GM23338 (cell line): ENCODE measurements around the gene KRT71. TPM values are rescaled to one million over a fixed set of nuclear protein-coding genes. Genes with fewer than 3 reads are reported as not detected.

Source experiments
- ATAC-seq: fragments of 200-7000 bp; cut with Tn5 transposase; 3 replicates; pipeline ENCODE4 v1.9.1; 2020
- DNase-seq: peaks from one replicate; pipeline ENCODE4 v3.0.0-alpha.2; 2015; ENCODE audit warnings: low spot score
- H2AFZ ChIP-seq: fragments of 200-600 bp; sonication (generic); 2 replicates; pipeline ENCODE4 v1.8.0; 2016; ENCODE audit warnings: antibody characterized with exemption, mild to moderate bottlenecking, moderate library complexity
- H3F3A ChIP-seq: fragments of 200-600 bp; sonication (generic); replicated peaks from 2 replicates; pipeline ENCODE4 v1.8.0; 2017; ENCODE audit warnings: antibody characterized with exemption, mixed run types, low read depth
- H3K27ac ChIP-seq: fragments of 200-600 bp; sonication (generic); 2 replicates; pipeline ENCODE4 v1.6.1; 2016; ENCODE audit warnings: low read depth
- H3K27me3 ChIP-seq: fragments of 200-600 bp; sonication (generic); 2 replicates; pipeline ENCODE4 v1.8.0; 2016; ENCODE audit warnings: mild to moderate bottlenecking, mixed run types, moderate library complexity; ENCODE audit not compliant: insufficient read depth
- H3K36me3 ChIP-seq: fragments of 200-600 bp; sonication (generic); 2 replicates; pipeline ENCODE4 v1.8.0; 2016; ENCODE audit warnings: mild to moderate bottlenecking; ENCODE audit not compliant: insufficient read depth
- H3K4me1 ChIP-seq: fragments of 200-600 bp; sonication (generic); 2 replicates; pipeline ENCODE4 v1.8.0; 2016; ENCODE audit warnings: mild to moderate bottlenecking, moderate library complexity; ENCODE audit not compliant: insufficient read depth
- H3K4me2 ChIP-seq: fragments of 200-600 bp; sonication (generic); 2 replicates; pipeline ENCODE4 v1.7.1; 2017; ENCODE audit warnings: mixed run types
- H3K4me3 ChIP-seq: fragments of 200-600 bp; sonication (generic); 2 replicates; pipeline ENCODE4 v1.6.1; 2016; ENCODE audit warnings: mixed run types
- H3K79me2 ChIP-seq: fragments of 200-600 bp; sonication (generic); replicated peaks from 2 replicates; pipeline ENCODE4 v1.8.0; 2017; ENCODE audit warnings: mild to moderate bottlenecking; ENCODE audit not compliant: insufficient read depth
- H3K9me2 ChIP-seq: fragments of 200-600 bp; sonication (generic); 2 replicates; pipeline ENCODE4 v1.8.0; 2017; ENCODE audit not compliant: insufficient read depth
- H4K20me1 ChIP-seq: fragments of 200-600 bp; sonication (generic); replicated peaks from 2 replicates; pipeline ENCODE4 v1.8.0; 2017; ENCODE audit warnings: mild to moderate bottlenecking; ENCODE audit not compliant: insufficient read depth
- H3K27ac Mint-ChIP-seq: 2 replicates; pipeline ENCODE4 v1.8.0; 2020; ENCODE audit warnings: inconsistent platforms, mild to moderate bottlenecking, moderate library complexity, mixed read lengths
- H3K27me3 Mint-ChIP-seq: 3 replicates; pipeline ENCODE4 v1.8.0; 2022; ENCODE audit warnings: low read depth, mild to moderate bottlenecking, moderate library complexity, mixed read lengths, inconsistent platforms; ENCODE audit not compliant: insufficient read depth, poor library complexity
- H3K36me3 Mint-ChIP-seq: 3 replicates; pipeline ENCODE4 v1.8.0; 2021; ENCODE audit warnings: low read depth, mild to moderate bottlenecking, inconsistent platforms, moderate library complexity, mixed read lengths
- H3K4me1 Mint-ChIP-seq: 3 replicates; pipeline ENCODE4 v1.8.0; 2020; ENCODE audit warnings: mild to moderate bottlenecking, inconsistent platforms, mixed read lengths
- H3K4me3 Mint-ChIP-seq: 3 replicates; pipeline ENCODE4 v1.8.0; 2021; ENCODE audit warnings: moderate library complexity, mild to moderate bottlenecking, inconsistent platforms, mixed read lengths
- H3K9me3 Mint-ChIP-seq: 3 replicates; pipeline ENCODE4 v1.8.0; 2020; ENCODE audit warnings: moderate library complexity, mild to moderate bottlenecking, inconsistent platforms, mixed read lengths
- CTCF ChIP-seq, 2 experiments: fragments of 200-600 bp in 1 of 2; sonication (generic) in 1 of 2; conservative IDR thresholded peaks; 2 replicates each; pipeline versions ENCODE4 v1.5.1 to v1.6.1; 2016 to 2017; ENCODE audit warnings: antibody characterized with exemption in 2 of 2, low read depth in 2 of 2, mild to moderate bottlenecking in 2 of 2, moderate library complexity in 1 of 2
- ETS1 ChIP-seq: IDR thresholded peaks from 2 replicates; pipeline ENCODE4 v1.6.1; 2016; ENCODE audit warnings: antibody characterized with exemption
- EZH2 ChIP-seq: fragments of 200-600 bp; sonication (generic); IDR thresholded peaks from one replicate; pipeline ENCODE4 v1.8.0; 2017; ENCODE audit warnings: antibody characterized with exemption, mild to moderate bottlenecking, low read depth; ENCODE audit not compliant: unreplicated experiment
- REST ChIP-seq: IDR thresholded peaks from one replicate; pipeline ENCODE4 v1.6.1; 2018; ENCODE audit warnings: antibody characterized with exemption; ENCODE audit not compliant: unreplicated experiment
- ZNF114 ChIP-seq: fragments of 250-450 bp; sonication (Bioruptor Pico); IDR thresholded peaks from 2 replicates; pipeline ENCODE4 v1.5.0; 2020; ENCODE audit warnings: mild to moderate bottlenecking, moderate library complexity
- ZNF462 ChIP-seq: fragments of 250-450 bp; sonication (Bioruptor Pico); IDR thresholded peaks from 2 replicates; pipeline ENCODE4 v1.5.0; 2020; ENCODE audit warnings: mild to moderate bottlenecking, moderate library complexity
- polyA plus RNA-seq: library from polyadenylated mRNA; unstranded; fragments of >200 nt; fragmentation: Nextera tagmentation; extraction: Ambion mirVana; gene quantifications from 2 replicates; pipeline ENCODE4 v1.2.1, GENCODE V29; 2016
- total RNA-seq: library from RNA; depleted of rRNA; stranded (reverse); fragments of >200 nt; shearing (Covaris generic); gene quantifications from 2 replicates; pipeline ENCODE4 v1.2.3, GENCODE V29; 2014

Gene KRT71
- total and polyA plus RNA-seq, 2 experiments from 2014 or later = not detected

- H3K27ac ChIP-seq = no peak overlapping the region
- H3K4me1 Mint-ChIP-seq = no peaks in the 10 kb centered on the region; the same call in 2 of the 3 replicates
- H3F3A ChIP-seq = no peaks in the 10 kb centered on the region
- ATAC-seq = no peak
- H3K4me3 Mint-ChIP-seq = no peak overlapping the region
- no peaks in the 10 kb centered on the region for H4K20me1 ChIP-seq
- TF ChIP-seq ZNF114 (CRISPR knock-in tag) (no peak), CTCF (conservative IDR thresholded peaks at IDR 0.05; ENCODE audit: low read depth in 2 of 2) (no peak), REST (no peak), ETS1 (no peak), ZNF462 (CRISPR knock-in tag) (no peak), EZH2 (no peak)
- peaks cover 20% of the 10 kb centered on the region for H3K27me3 Mint-ChIP-seq
- no peaks in the 10 kb centered on the region for H3K27me3 ChIP-seq
- no peak overlapping the region for H2AFZ ChIP-seq
- H3K4me1 ChIP-seq = no peaks in the 10 kb centered on the region
- no peaks in the 10 kb centered on the region for H3K36me3 ChIP-seq
- no peak overlapping the region for H3K4me2 ChIP-seq
- H3K9me3 Mint-ChIP-seq = no peaks in the 10 kb centered on the region
- no peak for DNase-seq
- no peak overlapping the region for H3K27ac Mint-ChIP-seq
- H3K9me2 ChIP-seq = 0 out of 2 replicates have a peak, but pooled peaks cover 3% of the 10 kb centered on the region
- no peak overlapping the region for H3K4me3 ChIP-seq
- H3K36me3 Mint-ChIP-seq = no peaks in the 10 kb centered on the region; the same call in 2 of the 3 replicates
- no peaks in the 10 kb centered on the region for H3K79me2 ChIP-seq
Measured at GRCh38 chr12:52558781-52559445, 6.0 kb upstream of the KRT71 start.
